EL (cell line): ENCODE data around the gene SLC46A2.

Source experiments
- DNase-seq: peaks from one replicate; pipeline ENCODE4 v3.0.0-alpha.2; 2016

Gene SLC46A2

GRCh38 chr9:112856843-112857242 lies 33.8 kb downstream of the SLC46A2 start:
- DNase-seq, result no peak

DNA sequence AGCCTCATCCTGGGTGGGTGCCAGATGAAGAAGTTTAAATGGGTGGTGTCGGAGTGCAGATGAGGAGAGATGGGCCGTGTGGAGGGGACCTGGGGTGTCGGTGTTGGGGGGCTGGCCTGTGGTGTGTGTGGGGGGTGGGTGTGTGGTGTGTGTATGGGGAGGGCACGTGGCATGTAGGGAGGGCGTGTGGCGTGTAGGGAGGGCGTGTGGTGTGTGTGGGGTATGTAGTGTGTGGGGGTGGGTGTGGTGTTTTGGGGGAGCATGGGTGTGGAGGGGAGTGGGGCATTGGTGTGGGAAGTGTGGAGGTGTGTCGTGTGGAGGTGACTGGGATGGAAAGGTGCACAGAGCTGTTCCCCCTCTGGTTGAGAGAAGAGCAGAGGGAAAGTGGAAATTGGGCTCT lies 34.5 kb downstream of the SLC46A2 start:
- no peak for DNase-seq

- DNase-seq, result no peak
These were observed 36.0 kb downstream of the SLC46A2 start for GRCh38 chr9:112854657-112855056.

DNA sequence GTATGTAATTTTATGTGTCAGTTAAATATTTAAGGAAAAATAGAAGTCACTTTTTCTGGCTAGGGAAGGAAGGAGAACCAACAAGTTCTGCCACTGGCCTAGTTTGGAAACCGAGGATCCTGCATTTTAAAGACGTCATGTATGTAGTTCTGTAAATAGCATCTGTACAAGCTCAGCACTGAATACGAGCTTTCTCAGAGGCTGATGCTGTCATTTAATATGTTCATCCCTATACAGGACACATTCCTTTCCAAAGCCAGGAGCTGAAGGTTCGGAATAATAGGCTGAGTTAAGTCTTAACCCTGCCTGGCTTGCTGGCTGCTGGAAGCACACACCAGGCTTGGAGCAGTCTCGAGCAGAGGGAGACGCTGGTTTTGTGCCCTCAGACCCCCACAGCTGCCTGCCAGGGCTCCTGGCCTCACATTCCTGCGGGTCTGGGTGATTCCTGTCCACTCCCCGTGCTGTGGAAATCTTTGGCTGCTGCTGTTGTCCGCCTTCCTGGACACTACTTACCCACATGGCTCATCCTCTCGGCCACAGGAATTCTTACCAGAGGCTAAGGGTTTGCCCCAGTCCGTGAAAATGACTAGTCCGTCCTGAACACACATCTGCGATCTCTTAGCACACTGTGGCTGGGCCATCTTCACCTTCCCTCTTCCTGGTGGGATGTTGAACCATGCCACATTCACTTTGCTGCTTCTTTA lies 36.6 kb downstream of the SLC46A2 start:
- no peak for DNase-seq

DNA sequence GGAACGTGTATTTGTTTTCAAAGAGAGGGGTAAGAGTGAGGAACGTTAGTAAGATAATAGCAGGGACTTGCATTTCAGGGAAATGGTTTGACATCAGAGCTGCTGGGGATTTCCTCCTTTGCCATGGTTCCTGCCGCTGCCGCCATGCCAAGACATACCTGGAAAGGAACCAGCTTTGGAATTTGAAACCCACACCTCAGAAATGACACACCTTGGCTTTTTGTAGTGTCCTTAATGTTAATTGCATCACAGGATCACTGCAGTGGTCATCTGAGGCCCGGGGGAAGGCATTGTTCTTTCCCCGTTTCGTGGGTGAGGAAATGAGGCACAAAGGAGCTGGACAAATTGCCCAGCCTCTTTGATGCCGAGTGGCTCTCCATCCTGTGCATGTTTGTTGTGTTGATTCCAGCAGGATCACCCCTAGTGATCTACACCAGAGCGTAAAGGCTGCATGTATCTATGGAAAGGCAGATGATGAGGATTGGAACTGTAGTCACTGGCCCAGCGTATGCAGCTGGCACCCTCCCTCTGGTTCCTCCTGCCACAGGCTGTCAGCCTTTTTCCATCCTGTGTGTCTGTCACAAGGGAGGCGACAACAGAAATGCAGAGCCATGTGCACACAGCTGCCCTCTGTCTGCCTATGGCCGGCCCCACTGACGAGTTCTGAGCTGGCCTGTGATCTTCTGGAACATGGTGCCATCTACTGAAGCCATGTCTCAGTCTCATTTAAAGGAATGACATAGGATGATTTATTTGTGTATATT lies 37.8 kb downstream of the SLC46A2 start:
- no peak for DNase-seq

GRCh38 chr9:112850840-112851239 lies 39.8 kb downstream of the SLC46A2 start:
- DNase-seq, result no peak

DNA sequence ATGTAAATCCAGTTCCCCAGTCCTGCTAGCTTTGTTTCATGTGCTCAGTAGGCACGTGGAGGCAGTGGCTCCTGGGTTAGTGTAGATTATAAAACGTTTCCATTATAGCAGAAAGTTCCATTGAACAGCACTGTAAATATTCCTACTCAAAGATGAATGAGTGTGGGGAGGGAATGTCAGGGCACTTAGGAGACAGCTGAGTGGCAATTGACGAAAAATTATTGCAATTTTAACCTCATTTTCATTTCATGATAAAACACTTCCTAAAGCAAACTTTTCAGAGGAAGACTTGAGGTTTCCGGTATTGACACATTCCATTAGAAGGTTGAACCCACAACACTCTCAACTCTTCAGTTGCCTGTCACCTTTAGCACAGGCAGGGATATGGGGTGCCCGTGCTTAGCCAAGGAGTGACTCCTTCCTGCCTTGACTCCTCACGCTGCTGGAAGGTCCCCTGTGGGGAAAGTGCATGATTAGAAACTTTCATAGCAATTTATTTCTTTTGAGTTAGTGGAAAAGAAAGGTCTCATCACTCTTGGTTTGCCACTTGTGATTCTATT lies 41.2 kb downstream of the SLC46A2 start:
- DNase-seq, result no peak

- no peak for DNase-seq
These were observed 42.1 kb downstream of the SLC46A2 start for GRCh38 chr9:112848316-112849151.

DNA sequence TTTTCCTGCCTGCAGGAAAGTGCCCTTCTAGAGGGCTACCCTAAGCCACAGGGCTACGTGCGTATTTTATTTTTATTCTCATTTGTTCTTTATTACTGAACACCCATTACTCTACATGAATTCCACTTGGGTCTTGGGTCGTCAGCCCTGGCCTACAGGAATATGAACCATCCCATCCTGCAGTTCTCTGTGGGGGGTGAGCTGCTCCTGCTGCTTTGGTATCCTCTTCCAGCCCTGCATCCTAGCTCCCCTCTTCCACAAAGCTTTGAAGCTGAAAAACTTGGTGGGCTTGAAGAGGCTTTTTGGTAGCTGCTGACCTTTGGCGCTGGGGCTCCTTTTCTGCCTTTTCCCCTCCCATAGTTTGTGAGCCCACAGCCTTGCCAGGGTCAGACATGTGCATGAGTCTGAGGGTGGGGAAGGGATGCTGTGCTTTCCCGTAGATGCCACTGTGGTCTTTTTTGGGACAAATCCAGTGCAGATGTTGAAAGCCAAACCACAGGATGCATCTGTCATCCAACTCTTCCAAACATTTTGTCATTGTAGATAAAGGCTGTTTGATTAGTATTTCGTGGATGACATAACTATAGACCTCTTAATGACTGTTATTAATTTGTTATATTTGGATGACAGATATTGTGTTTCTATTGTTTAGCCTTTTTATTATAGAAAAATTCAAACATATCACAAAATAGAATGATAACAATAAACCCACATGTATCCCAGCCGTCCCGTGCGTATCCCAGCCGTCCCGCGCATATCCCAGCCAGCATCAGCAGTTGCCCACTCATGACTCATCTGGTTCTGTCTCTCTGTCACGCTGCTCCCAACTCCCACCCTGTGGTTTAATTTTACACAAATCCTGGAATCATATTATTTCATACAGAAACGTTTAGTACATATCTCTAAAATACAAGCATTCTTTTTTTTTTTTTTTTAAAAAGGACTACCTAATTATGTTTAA lies 43.9 kb downstream of the SLC46A2 start:
- DNase-seq, result peak; percentile 32

GRCh38 chr9:112844771-112845542 lies 45.7 kb downstream of the SLC46A2 start:
- peak; percentile 74 for DNase-seq

GRCh38 chr9:112842555-112842954 lies 48.1 kb downstream of the SLC46A2 start:
- no peak for DNase-seq

DNA sequence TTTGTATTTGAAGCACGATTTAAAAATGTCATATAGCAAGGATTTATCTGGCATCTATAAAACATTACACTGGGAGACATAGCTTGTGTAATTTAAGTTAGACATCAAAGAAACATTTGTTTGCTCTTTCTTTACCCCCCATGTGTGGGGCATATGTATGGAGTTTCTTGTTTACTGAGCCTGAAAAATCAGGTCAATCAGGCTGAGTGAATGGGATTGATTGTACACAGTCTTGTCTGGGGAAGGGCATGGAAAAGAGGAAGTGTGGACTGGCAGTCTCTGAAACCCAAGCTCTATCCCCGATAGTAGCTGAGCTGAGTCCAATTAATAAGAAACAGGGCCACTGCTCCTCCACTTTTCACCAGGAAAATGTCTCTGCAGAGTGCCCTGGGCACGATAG lies 49.4 kb downstream of the SLC46A2 start:
- DNase-seq, result no peak

GRCh38 chr9:112839331-112839730 lies 51.3 kb downstream of the SLC46A2 start:
- DNase-seq, result no peak

DNA sequence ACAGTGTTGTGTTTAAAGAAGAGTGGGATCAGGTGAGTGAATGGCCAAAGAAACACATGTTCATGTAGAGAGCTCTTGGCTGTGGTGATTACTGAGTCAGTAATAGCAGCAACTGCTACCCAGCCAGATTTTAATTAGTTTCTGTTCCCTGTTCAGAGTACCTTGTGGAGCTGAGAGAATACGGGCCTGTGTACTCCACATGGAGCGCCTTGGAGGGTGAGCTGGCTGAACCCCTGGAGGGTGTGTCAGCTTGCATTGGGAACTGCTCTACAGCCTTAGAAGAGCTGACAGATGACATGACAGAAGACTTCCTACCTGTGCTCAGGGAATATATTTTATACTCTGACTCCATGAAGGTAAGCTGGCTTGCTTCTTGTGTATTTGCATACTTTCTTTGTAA lies 52.3 kb downstream of the SLC46A2 start:
- no peak for DNase-seq

- DNase-seq, result no peak
These were observed 54.3 kb downstream of the SLC46A2 start for GRCh38 chr9:112836394-112836793.

- DNase-seq, result no peak
These were observed 57.6 kb downstream of the SLC46A2 start for GRCh38 chr9:112833081-112833480.

DNA sequence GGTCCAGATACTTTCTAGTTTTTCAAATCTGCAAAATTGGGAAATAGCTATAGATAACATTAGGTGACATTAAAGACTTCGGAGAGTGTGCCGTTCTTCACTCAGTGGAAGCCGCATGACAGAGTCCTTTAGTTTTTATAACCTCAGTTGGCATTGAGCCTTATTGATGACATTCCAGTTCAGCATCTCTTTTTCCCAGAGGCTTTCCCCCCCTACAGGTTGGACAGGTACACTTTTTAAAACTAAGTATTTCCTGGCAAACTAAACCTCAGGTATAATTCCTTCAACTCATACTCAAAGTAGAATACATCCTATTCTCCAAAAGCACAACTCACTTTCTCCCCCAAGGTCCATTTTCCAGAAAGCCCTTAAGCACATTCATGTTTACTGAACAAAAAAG lies 58.7 kb downstream of the SLC46A2 start:
- no peak for DNase-seq

DNA sequence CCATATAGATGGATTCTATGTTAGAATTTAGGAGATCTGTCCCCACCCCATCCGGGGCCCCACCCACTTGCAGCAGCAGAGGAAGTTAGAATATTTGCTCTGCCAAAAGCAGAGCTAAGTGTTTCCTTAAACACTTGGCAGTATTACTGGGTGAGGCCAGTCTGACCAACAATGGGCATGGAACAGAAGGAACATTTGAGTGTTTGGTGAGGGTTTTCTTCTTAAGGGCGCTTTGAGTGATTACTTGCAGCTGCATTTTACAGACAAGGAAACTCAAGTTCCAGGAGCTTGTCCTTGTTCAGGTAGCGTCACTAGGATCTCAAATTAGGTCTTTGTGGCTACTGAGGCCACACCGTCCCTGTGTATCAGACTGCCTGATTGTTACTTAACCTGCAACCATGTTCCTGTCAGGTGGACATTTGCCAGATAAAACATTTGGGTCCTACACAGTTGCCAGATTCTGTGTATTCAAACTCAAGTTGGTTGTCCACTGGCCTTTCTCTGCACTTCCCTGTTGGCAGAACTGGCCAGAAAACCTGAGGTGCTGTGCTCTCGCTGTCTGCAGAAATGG lies 59.3 kb downstream of the SLC46A2 start:
- DNase-seq, result no peak
